SK-N-DZ (cell line): ENCODE results near the gene LRPAP1.
"Not testable (repeated sequence)": the region's sequence is repeated elsewhere in the genome, so short reads cannot be mapped to it uniquely, and the experiment has no call there.

Source experiments
- DNase-seq: peaks from one replicate; pipeline ENCODE4 v3.0.0-alpha.2; 2015; ENCODE audit warnings: low spot score

The LRPAP1 gene

GRCh38 chr4:3562127-3562526 is 29.9 kb upstream of the LRPAP1 start:
- not testable (repeated sequence) for DNase-seq

- DNase-seq, result not testable (repeated sequence)
Measured at GRCh38 chr4:3560465-3560864, 28.2 kb upstream of the LRPAP1 start.

GRCh38 chr4:3559381-3560290 is 27.4 kb upstream of the LRPAP1 start:
- not testable (repeated sequence) for DNase-seq

- DNase-seq, result not testable (repeated sequence)
Measured at GRCh38 chr4:3558514-3558836, 26.3 kb upstream of the LRPAP1 start.

GRCh38 chr4:3557676-3558513 is 25.7 kb upstream of the LRPAP1 start:
- DNase-seq, result not testable (repeated sequence)

GRCh38 chr4:3557088-3557492 is 24.9 kb upstream of the LRPAP1 start:
- not testable (repeated sequence) for DNase-seq

GRCh38 chr4:3556244-3556867 is 24.1 kb upstream of the LRPAP1 start:
- DNase-seq, result not testable (repeated sequence)

- DNase-seq, result not testable (repeated sequence)
Measured at GRCh38 chr4:3555459-3556070, 23.3 kb upstream of the LRPAP1 start.

GRCh38 chr4:3551366-3551765 is 19.1 kb upstream of the LRPAP1 start:
- not testable (repeated sequence) for DNase-seq

GRCh38 chr4:3550792-3551325 is 18.6 kb upstream of the LRPAP1 start:
- DNase-seq, result not testable (repeated sequence)

GRCh38 chr4:3550041-3550440 is 17.8 kb upstream of the LRPAP1 start:
- not testable (repeated sequence) for DNase-seq

GRCh38 chr4:3549694-3550001 is 17.4 kb upstream of the LRPAP1 start:
- DNase-seq, result not testable (repeated sequence)

GRCh38 chr4:3548991-3549693 is 16.9 kb upstream of the LRPAP1 start:
- not testable (repeated sequence) for DNase-seq

GRCh38 chr4:3546721-3547120 is 14.5 kb upstream of the LRPAP1 start:
- DNase-seq, result not testable (repeated sequence)

- DNase-seq, result not testable (repeated sequence)
Measured at GRCh38 chr4:3545351-3545750, 13.1 kb upstream of the LRPAP1 start.

- not testable (repeated sequence) for DNase-seq
Measured at GRCh38 chr4:3544259-3545025, 12.2 kb upstream of the LRPAP1 start.

- DNase-seq, result not testable (repeated sequence)
Measured at GRCh38 chr4:3543415-3543814, 11.2 kb upstream of the LRPAP1 start.

GRCh38 chr4:3538906-3539305 is 6.7 kb upstream of the LRPAP1 start:
- not testable (repeated sequence) for DNase-seq

- not testable (repeated sequence) for DNase-seq
Measured at GRCh38 chr4:3535812-3536211, 3.6 kb upstream of the LRPAP1 start.

- DNase-seq, result no peak
Measured at GRCh38 chr4:3533423-3533820, 1.2 kb upstream of the LRPAP1 start.
